Stimulated activated CD8-positive, alpha-beta memory T cell treated with anti-CD3 and anti-CD28 coated beads, Interleukin-15, amount 100 ng/mL, for 48 hours (primary cell): ENCODE data around the gene TPX2.
"Not testable (repeated sequence)": the region's sequence is repeated elsewhere in the genome, so short reads cannot be mapped to it uniquely, and the experiment has no call there.

Experiments
- DNase-seq, 2 donors: peaks; one replicate each; pipeline ENCODE4 v3.0.0-alpha.2; 2020; ENCODE audit warnings: low read depth in 2 of 2

TPX2 gene

DNA sequence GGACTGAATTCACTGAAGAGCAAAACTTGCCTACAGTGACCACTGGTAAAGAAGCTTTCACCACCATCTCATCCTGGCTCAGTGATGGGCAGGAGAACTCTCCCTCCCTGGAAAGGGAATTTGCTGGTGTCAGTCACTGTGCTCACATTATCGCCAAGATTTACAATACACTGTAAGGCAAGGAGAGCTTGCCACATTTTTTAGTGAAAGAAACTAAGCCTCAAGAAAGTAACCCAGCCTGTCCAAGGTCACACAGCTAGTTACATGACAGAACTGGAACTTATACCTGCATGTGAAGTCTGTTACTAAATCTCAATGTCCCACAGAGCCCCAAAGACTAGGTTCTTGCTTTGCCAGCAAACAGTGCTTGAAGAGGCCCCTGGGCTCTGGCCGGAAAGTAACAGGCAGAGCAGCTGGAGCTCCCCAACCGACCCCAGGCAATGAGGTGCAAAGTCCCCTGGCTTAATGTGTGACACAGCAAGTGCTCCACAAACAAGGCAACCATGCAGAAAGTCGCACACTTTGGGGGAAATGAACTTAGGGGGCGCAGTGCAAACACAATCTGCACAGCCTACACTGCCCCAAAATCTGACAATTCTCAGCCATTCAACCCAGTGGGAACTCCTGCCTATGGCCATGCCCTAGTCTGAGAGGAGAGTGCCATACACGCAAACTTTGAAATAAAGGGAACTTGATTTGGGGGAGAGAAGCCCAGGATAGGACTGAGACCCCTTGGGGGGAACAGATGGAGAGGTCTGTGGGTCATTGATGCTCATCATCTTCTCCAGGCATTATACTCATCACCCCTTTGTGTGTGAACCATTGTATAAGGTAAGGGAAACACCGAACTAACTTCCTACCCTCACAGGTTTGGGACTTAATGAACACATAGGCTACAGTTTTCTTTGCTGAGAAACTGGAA lies 18.3 kb upstream of the TPX2 start:
- DNase-seq: no peak

DNA sequence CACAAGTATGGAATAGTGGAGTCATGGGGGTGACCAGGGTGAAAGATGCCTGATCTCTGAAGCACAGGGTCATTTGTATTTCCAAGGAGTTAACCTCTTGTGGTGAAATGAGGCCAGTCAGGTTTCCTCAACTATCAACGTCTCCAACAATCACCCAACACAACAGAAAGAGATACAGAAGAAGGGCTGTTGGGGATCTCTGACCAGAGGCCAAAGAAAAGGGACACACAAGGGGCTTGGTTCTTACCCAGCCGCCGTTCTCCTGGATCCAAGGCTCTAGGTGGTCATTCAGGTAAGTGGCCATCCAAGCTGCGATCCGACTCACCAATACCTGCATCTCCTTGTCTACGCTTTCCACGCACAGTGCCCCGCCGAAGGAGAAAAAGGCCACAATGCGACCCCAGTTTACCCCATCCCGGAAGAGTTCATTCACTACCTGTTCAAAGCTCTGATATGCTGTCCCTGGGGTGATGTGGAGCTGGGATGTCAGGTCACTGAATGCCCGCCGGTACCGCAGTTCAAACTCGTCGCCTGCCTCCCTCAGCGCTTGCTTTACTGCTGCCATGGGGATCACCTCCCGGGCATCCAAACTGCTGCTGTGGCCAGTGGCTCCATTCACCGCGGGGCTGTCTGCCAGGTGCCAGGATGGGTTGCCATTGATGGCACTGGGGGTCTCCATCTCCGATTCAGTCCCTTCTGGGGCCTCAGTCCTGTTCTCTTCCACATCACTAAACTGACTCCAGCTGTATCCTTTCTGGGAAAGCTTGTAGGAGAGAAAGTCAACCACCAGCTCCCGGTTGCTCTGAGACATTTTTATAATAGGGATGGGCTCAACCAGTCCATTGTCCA lies 17.5 kb upstream of the TPX2 start:
- no peak for DNase-seq

DNA sequence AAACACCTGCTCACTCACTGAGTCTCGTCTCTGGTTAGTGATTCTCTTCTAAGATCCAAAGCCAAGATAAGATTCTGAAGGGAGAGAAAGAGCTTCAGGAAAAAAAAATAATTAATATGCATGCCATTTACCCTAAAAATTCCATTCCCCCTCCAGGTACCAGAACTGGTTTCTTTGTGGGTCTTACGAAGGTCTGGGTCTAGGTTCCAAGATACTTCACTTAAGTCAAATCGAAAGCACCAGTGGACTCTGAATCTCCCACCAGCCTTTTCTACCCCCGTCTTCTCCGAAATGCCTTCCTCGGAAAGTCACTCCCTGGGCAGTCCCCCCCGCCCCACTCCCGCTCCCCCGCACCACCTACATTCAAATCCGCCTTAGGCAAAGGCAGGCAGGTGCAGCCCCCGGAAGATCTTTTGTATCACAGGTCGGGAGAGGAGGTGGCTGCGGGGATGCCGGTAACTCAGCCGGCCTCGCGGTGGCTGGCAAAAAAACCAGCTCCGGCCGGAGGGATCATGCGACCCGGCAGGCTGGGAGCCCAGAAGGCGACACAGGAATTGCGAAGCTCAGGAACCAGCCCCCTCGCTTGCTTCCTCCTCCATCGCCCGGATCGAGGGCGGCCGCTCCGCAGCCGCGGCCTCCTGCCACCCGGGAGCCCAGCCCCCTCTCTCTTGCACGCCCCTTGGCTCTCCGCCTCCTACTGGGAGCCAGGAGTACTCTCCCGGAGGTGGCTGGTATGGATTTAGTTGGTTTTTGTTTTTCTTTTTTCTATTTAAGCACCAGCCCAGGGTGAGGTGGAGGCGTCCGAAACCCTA lies 16.6 kb upstream of the TPX2 start, which contains the start of gene BCL2L1:
Gene BCL2L1, minus strand, starts transcription at position 612 of the 812 bp plus-strand sequence. CDS start 650 bp downstream, outside the sequence.
- peak; percentile 74 to 84 for DNase-seq

DNA sequence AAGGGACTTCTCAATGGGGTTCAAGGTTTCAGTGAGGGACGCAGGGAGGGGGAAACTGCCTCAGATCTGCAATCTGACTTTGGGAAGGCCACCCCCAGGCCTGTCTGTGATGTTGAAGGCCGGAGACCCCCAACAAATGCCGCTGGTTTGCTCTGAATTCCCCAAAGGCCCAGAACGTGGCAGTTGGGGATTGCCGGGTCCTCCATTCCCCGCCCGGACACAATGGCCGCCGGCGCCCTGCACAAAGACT lies 16.1 kb upstream of the TPX2 start:
- DNase-seq: no peak

DNA sequence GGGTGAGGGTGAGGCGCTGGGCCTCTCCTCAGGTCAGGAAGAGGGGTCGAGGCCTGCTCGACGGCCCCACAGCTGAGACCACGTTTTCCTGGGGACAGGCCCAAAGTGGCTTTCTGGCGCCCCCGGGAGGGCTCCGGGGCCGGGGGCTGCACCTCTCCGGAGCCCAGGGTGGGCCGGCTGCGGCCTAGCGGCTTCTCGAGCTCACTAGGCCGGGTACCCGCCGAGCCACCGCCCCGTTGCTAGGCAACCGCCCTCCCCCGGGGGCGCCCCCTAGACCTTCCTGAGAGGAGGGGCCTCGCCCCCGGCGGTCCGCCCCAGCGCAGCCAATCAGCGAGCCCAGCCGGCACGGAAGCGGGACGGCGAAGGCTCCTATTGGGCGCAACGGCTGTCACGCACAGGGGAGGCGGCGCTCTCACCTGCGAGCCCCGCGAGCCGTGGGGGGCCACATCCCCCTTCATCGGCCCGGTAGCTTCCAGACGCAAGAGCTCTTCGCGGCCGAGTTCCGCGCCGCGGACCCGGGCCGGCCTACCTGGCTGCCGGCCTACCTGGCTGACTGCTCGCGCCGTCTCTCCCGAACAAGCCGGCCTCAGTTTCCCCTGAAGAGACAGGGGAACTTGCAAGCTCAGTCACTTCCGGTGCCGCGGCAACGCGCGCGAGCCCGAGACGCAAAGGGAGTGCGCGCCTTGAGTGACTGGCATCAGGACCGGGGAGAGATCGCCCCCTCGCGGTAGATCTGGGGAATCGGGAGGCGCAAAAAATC lies 15.6 kb upstream of the TPX2 start:
- peak; percentile 99 for DNase-seq

DNA sequence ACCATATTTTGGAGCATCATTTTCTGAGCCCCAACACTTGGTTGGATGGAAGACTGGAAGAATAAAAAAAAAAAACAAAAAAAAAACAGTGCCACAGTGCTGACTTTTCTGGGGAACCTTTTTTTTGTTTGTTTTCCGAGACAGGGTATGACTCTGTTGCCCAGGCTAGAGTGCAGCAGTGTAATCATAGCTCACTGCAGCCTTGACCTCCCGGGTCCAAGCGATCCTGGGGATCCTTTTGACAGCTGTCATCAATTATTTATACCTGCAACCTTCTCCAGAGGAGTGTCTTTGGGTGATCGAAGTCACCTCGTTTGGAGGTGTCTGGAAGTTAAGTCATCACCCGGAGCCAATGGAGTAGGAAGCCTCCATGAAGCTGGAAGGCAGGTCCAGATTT lies 7.8 kb upstream of the TPX2 start:
- no peak for DNase-seq

DNA sequence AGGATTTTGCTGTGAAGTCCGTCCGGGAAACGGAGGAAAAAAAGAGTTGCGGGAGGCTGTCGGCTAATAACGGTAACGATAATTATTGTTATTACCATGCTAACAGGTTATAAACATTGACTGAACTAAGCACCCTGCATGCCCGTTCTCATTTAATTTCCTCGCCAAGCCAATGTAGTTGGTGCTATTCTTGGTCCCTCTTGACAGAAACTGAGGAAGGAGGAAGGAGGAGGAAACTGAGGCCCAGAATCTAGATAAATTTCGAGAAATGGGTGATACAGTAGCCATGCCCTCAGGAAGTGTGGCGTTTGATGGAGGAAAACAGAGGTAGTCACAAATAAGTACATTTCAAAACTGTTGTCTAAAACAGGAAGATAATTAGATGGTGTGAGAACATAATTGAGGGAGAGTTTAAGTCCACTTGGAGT lies 474 bp downstream of the TPX2 start:
- DNase-seq: no peak

DNA sequence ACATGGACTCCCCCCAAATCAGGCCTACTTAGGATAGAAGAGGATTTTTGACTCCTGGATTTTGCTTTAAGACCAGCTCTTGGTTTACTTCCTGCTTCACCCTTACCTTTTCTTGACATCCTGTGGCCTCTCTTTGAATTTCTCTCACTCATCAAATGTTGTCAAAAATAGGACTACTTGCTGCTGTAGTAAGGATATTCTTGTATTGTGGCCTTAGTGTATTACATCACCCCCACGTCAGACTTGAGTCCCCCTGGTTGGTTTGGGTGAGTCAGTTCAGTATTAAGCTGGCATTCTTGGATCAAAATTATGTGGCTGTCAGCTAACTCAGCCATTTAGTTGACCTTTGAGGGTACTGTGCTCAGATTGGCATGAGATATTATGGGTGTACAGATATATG lies 1.1 kb downstream of the TPX2 start:
- no peak for DNase-seq

DNA sequence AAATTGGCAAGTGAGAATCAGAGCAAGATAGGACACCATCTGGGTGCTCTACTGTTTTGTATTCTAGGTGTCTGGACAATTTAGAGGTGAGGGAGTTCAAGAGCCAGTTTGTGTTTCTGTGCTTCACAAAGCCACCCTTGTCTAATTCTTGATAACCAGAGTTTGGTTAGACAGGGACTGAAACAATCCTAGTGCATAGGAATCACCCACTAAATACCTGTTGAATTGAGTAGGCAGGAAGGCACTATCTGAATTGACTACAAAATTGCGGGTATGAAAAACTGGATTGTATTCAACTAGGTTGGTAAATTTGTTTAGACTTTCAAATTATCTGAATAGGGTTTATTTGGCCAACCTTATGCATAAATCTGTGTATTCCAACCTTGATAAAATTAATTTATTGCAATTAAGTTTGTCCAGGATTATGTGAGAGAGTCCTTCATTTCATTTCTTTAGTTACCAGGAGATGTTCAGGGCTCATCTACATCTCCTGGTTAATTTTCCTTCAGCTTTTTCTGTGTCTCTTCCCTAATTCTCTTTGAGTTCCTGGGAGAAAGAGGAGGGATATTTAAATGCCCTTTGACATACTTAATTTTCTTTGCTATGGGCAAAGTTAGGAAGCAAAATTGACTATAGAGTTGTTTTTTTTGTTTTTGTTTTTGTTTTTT lies 1.7 kb downstream of the TPX2 start:
- DNase-seq: no peak

DNA sequence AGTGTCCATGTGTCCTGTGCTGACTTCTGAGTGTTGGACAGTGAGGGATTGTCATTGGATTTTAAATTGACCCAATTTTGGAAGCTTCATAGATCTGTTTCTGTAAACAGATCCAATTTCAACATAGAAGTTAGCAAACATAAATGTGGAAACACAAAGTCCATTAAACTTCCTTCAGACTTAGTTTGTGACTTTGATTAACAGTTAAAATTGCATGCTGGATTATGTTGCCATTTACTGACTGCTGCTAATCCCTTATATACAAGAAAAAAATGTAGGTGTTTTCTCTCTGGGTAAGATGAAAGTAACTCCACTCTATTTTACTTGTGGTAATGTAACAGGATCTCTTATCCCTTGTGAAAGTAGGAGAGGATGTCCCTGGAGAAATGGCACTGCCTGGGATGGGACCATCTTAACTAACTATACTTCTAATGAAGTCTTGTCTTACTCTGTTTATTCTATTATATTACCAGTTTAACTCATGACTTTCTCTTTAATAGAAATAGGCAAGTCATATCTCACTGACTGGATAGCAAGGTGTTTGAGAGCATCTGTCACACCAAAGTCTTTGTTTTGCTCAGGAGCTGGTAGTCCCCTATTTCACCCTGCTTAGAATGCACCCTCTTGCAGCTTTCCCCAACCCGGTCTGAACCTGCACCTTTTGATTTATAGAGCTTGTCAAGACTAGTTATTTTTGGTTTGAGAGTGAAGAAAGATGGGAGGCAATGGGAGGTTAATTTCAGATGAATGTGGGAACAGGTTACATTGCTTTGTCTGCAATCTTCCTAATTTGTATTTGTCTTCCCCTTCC lies 7.2 kb downstream of the TPX2 start:
- no peak for DNase-seq

DNA sequence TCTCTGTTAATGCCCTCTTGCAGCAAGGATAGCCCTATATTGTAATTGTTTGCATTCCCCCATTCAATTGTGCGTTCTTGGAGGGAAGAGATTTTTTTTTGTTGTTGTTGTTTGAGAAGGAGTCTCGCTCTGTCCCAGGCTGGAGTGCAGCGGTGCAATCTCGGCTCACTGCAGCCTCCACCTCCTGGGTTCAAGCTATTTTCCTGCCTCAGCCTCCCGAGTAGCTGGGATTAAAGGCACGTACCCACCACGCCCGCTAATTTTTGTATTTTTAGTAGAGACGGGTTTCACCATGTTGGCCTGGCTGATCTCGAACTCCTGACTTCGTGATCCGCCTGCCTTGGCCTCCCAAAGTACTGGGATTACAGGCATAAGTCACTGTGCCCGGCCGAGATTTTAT lies 7.9 kb downstream of the TPX2 start:
- not testable (repeated sequence) for DNase-seq

DNA sequence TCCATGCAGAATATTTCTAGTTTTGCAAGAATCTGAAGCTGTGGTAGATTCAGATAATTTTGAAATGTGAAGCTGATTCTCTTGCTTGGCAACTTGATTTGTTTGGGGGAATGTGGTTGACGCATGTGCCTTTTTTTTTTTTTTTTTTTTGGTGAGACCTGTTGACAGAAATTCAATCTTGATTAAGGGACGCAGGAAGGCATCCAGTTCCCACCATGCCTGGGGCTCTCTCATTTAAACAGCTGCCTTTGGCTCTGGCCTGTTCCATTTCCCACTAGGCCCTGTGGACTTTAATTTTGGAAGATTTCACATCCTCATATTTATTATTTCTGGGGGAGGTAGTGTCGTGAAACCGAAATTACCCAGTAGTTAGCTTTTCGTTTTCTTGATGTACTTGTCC lies 8.6 kb downstream of the TPX2 start:
- DNase-seq: no peak

DNA sequence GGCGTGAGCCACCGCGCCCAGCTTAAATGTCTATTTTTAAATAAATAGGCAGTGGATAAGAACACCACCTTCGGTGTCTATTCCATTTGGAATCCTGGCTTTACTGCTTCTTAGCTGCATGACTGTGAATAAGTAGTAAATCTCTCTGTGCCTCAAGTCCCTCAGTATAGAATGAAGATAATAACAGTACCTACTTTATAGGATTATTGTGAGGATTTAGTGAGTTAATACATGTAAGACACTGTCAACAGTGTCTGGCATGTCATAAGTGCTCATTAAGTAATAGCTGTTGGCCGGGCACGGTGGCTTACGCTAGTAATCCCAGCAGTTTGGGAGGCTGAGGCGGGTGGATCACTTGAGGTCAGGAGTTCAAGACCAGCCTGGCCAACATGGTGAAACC lies 10.1 kb downstream of the TPX2 start:
- no peak for DNase-seq

DNA sequence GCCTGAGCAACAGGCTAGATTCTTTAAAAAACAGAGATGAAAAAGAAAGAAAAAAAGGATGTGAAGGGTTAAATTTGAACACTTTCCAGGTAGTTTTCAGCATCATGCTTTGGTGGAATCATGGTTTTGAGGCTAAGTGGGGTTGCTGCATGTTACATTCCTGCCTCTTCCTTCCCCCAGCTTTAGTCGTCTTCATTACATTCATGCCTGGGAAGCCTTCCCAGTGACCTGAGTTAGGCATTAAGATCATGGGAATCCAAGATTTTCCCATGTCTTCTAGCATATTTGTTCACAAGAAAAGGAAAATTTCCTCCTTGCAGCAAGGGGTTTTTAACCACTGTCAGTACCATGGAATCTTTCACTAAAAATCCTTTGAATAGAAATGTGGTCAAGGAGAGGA lies 12.0 kb downstream of the TPX2 start:
- DNase-seq: no peak

DNA sequence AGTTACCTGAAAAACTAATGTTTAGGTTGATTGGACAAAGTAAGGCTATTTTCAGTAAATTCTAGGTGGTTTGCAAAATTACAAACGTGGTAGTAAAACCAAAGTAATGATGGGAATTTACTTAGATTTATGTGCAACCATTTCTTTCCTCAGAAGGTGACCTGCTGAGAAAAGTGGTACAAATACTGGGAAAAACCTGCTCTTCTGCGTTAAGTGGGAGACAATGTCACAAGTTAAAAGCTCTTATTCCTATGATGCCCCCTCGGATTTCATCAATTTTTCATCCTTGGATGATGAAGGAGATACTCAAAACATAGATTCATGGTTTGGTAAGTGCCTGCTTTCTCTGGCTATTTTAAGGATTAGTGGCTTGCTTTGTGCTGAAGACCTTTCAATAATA lies 18.2 kb downstream of the TPX2 start:
- DNase-seq: no peak

DNA sequence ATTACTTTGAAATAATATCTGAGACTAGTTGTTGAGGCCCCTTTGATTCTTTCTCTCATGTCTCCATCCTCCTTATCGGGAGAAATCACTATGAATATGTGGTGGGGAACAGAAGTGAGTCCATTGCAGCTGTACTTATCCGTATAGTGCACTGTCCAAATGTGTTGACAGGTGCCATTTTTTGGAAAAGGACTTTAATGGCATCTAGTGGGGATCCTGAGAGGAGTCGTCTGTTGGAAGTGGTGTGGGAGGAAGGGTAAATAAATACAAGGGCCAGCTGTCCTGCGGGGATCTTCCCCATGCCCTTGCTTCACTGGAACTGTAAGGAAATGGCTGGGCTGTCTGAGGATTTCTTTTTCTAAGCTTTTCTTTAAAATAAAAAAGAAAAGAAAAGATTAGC lies 19.4 kb downstream of the TPX2 start:
- DNase-seq: no peak

DNA sequence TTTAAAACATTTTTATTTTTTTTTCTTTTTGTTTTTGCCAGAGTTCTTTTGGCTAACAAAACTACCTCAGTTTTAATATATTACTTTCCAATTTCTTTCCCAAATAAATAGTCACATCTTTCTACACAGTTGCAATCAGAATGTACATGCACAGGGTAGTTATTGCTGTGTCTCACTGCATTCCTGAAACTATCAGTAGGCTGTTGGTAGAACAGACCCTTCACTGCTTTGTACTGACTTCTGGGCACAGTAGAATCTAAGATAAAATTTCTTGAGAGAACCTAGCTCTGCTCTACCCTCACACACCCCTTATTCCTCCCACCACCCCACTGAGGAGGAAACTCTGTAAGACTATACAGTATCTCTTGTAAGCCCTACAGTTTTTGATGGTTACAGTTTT lies 19.9 kb downstream of the TPX2 start:
- no peak for DNase-seq

DNA sequence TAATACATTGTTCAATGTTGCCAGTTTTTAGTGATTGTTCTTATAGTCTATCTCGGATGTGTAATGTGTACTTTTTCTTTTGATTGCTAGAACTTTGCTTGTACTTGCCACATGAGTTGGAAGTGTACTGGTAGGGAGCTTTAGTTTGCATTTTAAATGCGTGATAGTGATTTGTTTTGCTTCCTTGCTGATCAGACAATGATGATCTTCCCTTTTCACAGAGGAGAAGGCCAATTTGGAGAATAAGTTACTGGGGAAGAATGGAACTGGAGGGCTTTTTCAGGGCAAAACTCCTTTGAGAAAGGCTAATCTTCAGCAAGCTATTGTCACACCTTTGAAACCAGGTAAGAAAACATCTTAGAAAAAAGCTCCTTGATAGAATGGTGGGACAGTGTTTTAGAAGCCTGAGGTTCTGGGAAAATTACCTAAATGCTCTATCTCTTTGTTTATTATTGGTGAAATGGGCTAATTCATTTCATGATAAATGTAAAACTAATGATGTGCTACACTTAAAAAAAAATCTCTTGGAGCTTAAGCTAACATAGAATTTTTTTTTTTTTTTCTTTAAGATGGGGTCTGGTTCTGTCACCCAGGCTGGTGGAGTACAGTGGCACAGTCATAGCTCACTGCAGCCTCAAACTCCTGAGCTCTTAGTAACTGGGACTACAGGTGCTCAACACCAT lies 20.9 kb downstream of the TPX2 start:
- DNase-seq: no peak

DNA sequence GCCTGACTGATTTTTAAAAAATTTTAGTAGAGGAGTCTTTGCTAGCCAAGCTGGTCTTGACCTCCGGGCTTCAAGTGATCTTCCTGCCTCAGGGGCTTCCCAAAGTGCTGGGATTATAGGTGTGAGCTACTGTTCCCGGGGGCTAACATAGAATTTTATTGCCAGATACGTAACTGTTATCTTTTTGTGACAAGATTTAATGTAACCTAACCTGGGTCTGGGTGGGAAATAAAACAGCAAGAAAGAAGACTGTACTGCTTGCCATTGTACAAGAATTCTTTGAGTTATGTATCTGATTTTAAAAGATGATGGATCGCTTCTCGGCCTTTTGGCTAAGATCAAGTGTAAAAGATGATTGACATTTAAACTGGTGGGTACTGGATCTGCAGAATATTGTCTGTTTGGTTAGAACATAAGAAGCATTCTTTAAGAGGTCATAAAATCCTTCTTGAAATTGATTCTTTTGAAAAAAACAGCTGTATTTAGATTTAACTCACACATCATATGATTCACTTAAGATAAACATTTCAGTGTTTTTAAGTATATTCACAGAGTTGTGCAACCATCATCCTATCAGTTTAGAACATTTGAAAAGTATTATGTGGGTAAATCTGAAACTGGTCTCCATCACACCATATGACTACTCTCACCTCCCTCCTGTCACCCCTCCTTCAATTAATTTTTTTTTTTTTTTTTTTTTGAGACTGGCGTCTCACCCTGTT lies 21.6 kb downstream of the TPX2 start:
- no peak for DNase-seq
